Caco-2 (cell line): ENCODE data around the gene MT1B. TPM values are rescaled to one million over a fixed set of nuclear protein-coding genes. Genes with fewer than 3 reads are reported as not detected.
A peak's percentile ranks its signal among the peaks of the same experiment; 100 is the strongest.

ENCODE experiments used
- BruUV-seq: library from RNA; stranded (reverse); fragments of 400-500 nt; replicated peaks from 2 replicates; lab custom pipeline; 2021; lab: Mats Ljungman, UMichigan
- CTCF ChIA-PET: fragments of 300-600 bp; sonication (Branson Sonifier 250); formaldehyde crosslinking; loops from one replicate; lab custom pipeline; 2022; ENCODE audit warnings: antibody characterized with exemption; lab: Charles Lee
- POLR2A ChIA-PET: fragments of 300-600 bp; sonication (Branson Sonifier 250); formaldehyde crosslinking; loops from one replicate; lab custom pipeline; 2022; ENCODE audit warnings: antibody characterized with exemption; lab: Charles Lee
- DNase-seq, 2 experiments: peaks; one replicate each; pipeline versions ENCODE4 v3.0.0 to v3.0.0-alpha.2; 2020 to 2022
- H3K27me3 ChIP-seq: replicated peaks from 2 replicates; pipeline ENCODE4 v1.6.0; 2011; ENCODE audit warnings: low read length; ENCODE audit not compliant: control insufficient read depth, insufficient read depth
- H3K36me3 ChIP-seq: 2 replicates; pipeline ENCODE4 v1.5.1; 2011; ENCODE audit warnings: low read length; ENCODE audit not compliant: control insufficient read depth, insufficient read depth
- H3K4me1 ChIP-seq: fragments of 250-450 bp; sonication (Bioruptor Pico); 2 replicates; pipeline ENCODE4 v1.5.1; 2020; ENCODE audit warnings: mild to moderate bottlenecking
- H3K4me3 ChIP-seq: 2 replicates; pipeline ENCODE4 v1.5.1; 2011; ENCODE audit warnings: low read depth, mild to moderate bottlenecking, control low read depth, low read length
- H3K9me3 ChIP-seq: fragments of 250-450 bp; sonication (Bioruptor Pico); 2 replicates; pipeline ENCODE4 v1.5.1; 2020; ENCODE audit warnings: mild to moderate bottlenecking, moderate library complexity
- H3K27ac Mint-ChIP-seq: one replicate; pipeline ENCODE4 v1.8.0; 2022; ENCODE audit warnings: mixed read lengths; ENCODE audit not compliant: unreplicated experiment
- H3K27me3 Mint-ChIP-seq: one replicate; pipeline ENCODE4 v1.8.0; 2022; ENCODE audit warnings: mixed read lengths; ENCODE audit not compliant: insufficient read depth, unreplicated experiment
- H3K36me3 Mint-ChIP-seq: one replicate; pipeline ENCODE4 v1.8.0; 2022; ENCODE audit warnings: mild to moderate bottlenecking, mixed read lengths; ENCODE audit not compliant: insufficient read depth, unreplicated experiment
- H3K4me1 Mint-ChIP-seq: one replicate; pipeline ENCODE4 v1.8.0; 2022; ENCODE audit warnings: low read depth, mixed read lengths; ENCODE audit not compliant: unreplicated experiment
- H3K4me3 Mint-ChIP-seq: one replicate; pipeline ENCODE4 v1.8.0; 2022; ENCODE audit warnings: mild to moderate bottlenecking, moderate library complexity, mixed read lengths; ENCODE audit not compliant: unreplicated experiment
- H3K9me3 Mint-ChIP-seq: one replicate; pipeline ENCODE4 v1.8.0; 2022; ENCODE audit warnings: mixed read lengths; ENCODE audit not compliant: unreplicated experiment
- CTCF ChIP-seq, 2 experiments: fragments of 200-600 bp in 1 of 2; IDR thresholded peaks; 1 replicate in 1 of 2; 2 replicates in 1 of 2; pipeline versions ENCODE4 v1.5.1 to v1.8.0; 2011 to 2022; ENCODE audit warnings: antibody characterized with exemption in 1 of 2, control low read depth in 1 of 2, inconsistent platforms in 1 of 2, low read depth in 1 of 2, low read length in 1 of 2, mild to moderate bottlenecking in 1 of 2, moderate library complexity in 1 of 2; ENCODE audit not compliant: insufficient read depth in 1 of 2, severe bottlenecking in 1 of 2, unreplicated experiment in 1 of 2
- intact Hi-C: fragments of 100-400 bp; cut with micrococcal nuclease; formaldehyde crosslinking; loops from one replicate; pipeline ENCODE4 v1.10.0; 2022; ENCODE audit not compliant: unreplicated experiment
- total RNA-seq: library from RNA; stranded (reverse); gene quantifications from 2 replicates; pipeline ENCODE4 v1.2.3, GENCODE V29; 2022

The MT1B gene
- total RNA-seq, 1 experiment from 2014 or later, result not detected

- no peaks in the 10 kb centered on the region for H3K36me3 Mint-ChIP-seq
- peaks cover 8% of the 10 kb centered on the region for H3K4me1 Mint-ChIP-seq
- H3K4me3 Mint-ChIP-seq, result peak overlapping the region; percentile 51
- H3K27me3 Mint-ChIP-seq, result peaks cover 10% of the 10 kb centered on the region
- H3K9me3 Mint-ChIP-seq, result no peaks in the 10 kb centered on the region
- no TSS peak for BruUV-seq
- no peak for TF ChIP-seq CTCF (IDR thresholded peaks at IDR 0.05; ENCODE audit: insufficient read depth in 1 of 2, low read depth in 1 of 2, low read length in 1 of 2, severe bottlenecking in 1 of 2, unreplicated experiment in 1 of 2)
- ChIA-PET POLR2A (no interaction called here), CTCF (interaction anchor here (0.6 to 1.4 kb wide), 6 partner anchors 9 to 409 kb away, joined by 3 to 8 read pairs (median 5); partner anchors contain the start of gene MT1F)
- no peak overlapping the region for H3K27ac Mint-ChIP-seq
- H3K9me3 ChIP-seq, result no peaks in the 10 kb centered on the region
- no peaks in the 10 kb centered on the region for H3K36me3 ChIP-seq
- peaks cover 6% of the 10 kb centered on the region; the same call in 1 of the 2 replicates for H3K4me1 ChIP-seq
- H3K4me3 ChIP-seq, result no peak overlapping the region
- intact Hi-C loops, result no loop called here
- 0 out of 2 replicates have a peak, but pooled peaks cover 1% of the 10 kb centered on the region for H3K27me3 ChIP-seq
- DNase-seq, result no peak
Measured at GRCh38 chr16:56643833-56644232, 7.9 kb upstream of the MT1B start.

GRCh38 chr16:56645311-56645710 is 6.4 kb upstream of the MT1B start:
- POLR2A ChIA-PET, result no interaction called here
- peaks cover 10% of the 10 kb centered on the region for H3K27me3 Mint-ChIP-seq
- H3K27me3 ChIP-seq, result no peaks in the 10 kb centered on the region

GRCh38 chr16:56645838-56646237 is 5.8 kb upstream of the MT1B start:
- Histone ChIP-seq H3K36me3 (no peaks in the 10 kb centered on the region), H3K4me1 (peaks cover 18% of the 10 kb centered on the region), H3K4me3 (no peak overlapping the region), H3K9me3 (no peaks in the 10 kb centered on the region), H3K27me3 (no peaks in the 10 kb centered on the region)
- H3K27me3 Mint-ChIP-seq, result peaks cover 10% of the 10 kb centered on the region
- ChIA-PET POLR2A (no interaction called here), CTCF (interaction anchor here (0.6 to 0.9 kb wide), 2 partner anchors 56 to 1345 kb away, joined by 4 read pairs; no protein-coding TSS in a partner anchor)
- BruUV-seq, result no TSS peak
- H3K9me3 Mint-ChIP-seq, result no peaks in the 10 kb centered on the region
- H3K4me1 Mint-ChIP-seq, result peaks cover 8% of the 10 kb centered on the region
- intact Hi-C loops, result no loop called here
- H3K4me3 Mint-ChIP-seq, result no peak overlapping the region
- H3K27ac Mint-ChIP-seq, result no peak overlapping the region
- no peak for TF ChIP-seq CTCF (IDR thresholded peaks at IDR 0.05; ENCODE audit: insufficient read depth in 1 of 2, low read depth in 1 of 2, low read length in 1 of 2, severe bottlenecking in 1 of 2, unreplicated experiment in 1 of 2)
- H3K36me3 Mint-ChIP-seq, result no peaks in the 10 kb centered on the region
- no peak for DNase-seq

More at GRCh38 chr16:56645311-56645710, 6.4 kb upstream of the MT1B start:
- intact Hi-C loops, result no loop called here
- Histone ChIP-seq H3K36me3 (no peaks in the 10 kb centered on the region), H3K4me3 (no peak overlapping the region), H3K9me3 (no peaks in the 10 kb centered on the region), H3K4me1 (peaks cover 18% of the 10 kb centered on the region)
- no peak overlapping the region for H3K27ac Mint-ChIP-seq
- H3K4me3 Mint-ChIP-seq, result no peak overlapping the region
- H3K36me3 Mint-ChIP-seq, result no peaks in the 10 kb centered on the region
- CTCF ChIA-PET, result no interaction called here
- BruUV-seq, result no TSS peak
- TF ChIP-seq CTCF (IDR thresholded peaks at IDR 0.05; ENCODE audit: insufficient read depth in 1 of 2, low read depth in 1 of 2, low read length in 1 of 2, severe bottlenecking in 1 of 2, unreplicated experiment in 1 of 2), result no peak
- H3K9me3 Mint-ChIP-seq, result no peaks in the 10 kb centered on the region
- no peak for DNase-seq
- peaks cover 8% of the 10 kb centered on the region for H3K4me1 Mint-ChIP-seq
